Glutamatergic neuron (in vitro differentiated cells): Measurements from ENCODE around the gene PPP2R5C. TPM values are rescaled to one million over a fixed set of nuclear protein-coding genes. Genes with fewer than 3 reads are reported as not detected.
A peak's percentile ranks its signal among the peaks of the same experiment; 100 is the strongest.

Experiments used
- DNase-seq: peaks from one replicate; pipeline ENCODE4 v3.0.0; 2022
- H3K27ac Mint-ChIP-seq: one replicate; pipeline ENCODE4 v1.8.0; 2020; ENCODE audit warnings: mild to moderate bottlenecking, mixed read lengths, inconsistent platforms; ENCODE audit not compliant: unreplicated experiment
- H3K27me3 Mint-ChIP-seq: one replicate; pipeline ENCODE4 v1.8.0; 2020; ENCODE audit warnings: mild to moderate bottlenecking, moderate library complexity, mixed read lengths, inconsistent platforms; ENCODE audit not compliant: unreplicated experiment
- H3K36me3 Mint-ChIP-seq: one replicate; pipeline ENCODE4 v1.8.0; 2020; ENCODE audit warnings: mild to moderate bottlenecking, mixed read lengths, inconsistent platforms; ENCODE audit not compliant: unreplicated experiment
- H3K4me1 Mint-ChIP-seq: one replicate; pipeline ENCODE4 v1.8.0; 2020; ENCODE audit warnings: mild to moderate bottlenecking, low read depth, mixed read lengths, inconsistent platforms; ENCODE audit not compliant: unreplicated experiment
- H3K4me3 Mint-ChIP-seq: one replicate; pipeline ENCODE4 v1.8.0; 2020; ENCODE audit warnings: mild to moderate bottlenecking, mixed read lengths, inconsistent platforms; ENCODE audit not compliant: unreplicated experiment
- H3K9me3 Mint-ChIP-seq: one replicate; pipeline ENCODE4 v1.8.0; 2020; ENCODE audit warnings: mild to moderate bottlenecking, moderate library complexity, mixed read lengths, inconsistent platforms; ENCODE audit not compliant: unreplicated experiment
- total RNA-seq: library from RNA; stranded (reverse); fragmentation: NEBNext Ultra II Directional; extraction: Animal tissue kit (Norgen Biotek cat#: 25700); gene quantifications from one replicate; pipeline ENCODE4 v1.2.1, GENCODE V29; 2021; ENCODE audit not compliant: unreplicated experiment
- TF ChIP-seq, protein P1 (sequence below): fragments of 200-600 bp; sonication (generic); IDR thresholded peaks from one replicate; pipeline ENCODE4 v1.5.0; 2021; ENCODE audit not compliant: partially characterized antibody, unreplicated experiment

The PPP2R5C gene
- total RNA-seq, 1 donor from 2014 or later, result 116 TPM

- no peaks in the 10 kb centered on the region for H3K27me3 Mint-ChIP-seq
- DNase-seq, result no peak
- no peak overlapping the region for H3K27ac Mint-ChIP-seq
- H3K4me3 Mint-ChIP-seq, result no peak overlapping the region
- H3K36me3 Mint-ChIP-seq, result peaks cover 8% of the 10 kb centered on the region
- TF ChIP-seq, protein P1, sequence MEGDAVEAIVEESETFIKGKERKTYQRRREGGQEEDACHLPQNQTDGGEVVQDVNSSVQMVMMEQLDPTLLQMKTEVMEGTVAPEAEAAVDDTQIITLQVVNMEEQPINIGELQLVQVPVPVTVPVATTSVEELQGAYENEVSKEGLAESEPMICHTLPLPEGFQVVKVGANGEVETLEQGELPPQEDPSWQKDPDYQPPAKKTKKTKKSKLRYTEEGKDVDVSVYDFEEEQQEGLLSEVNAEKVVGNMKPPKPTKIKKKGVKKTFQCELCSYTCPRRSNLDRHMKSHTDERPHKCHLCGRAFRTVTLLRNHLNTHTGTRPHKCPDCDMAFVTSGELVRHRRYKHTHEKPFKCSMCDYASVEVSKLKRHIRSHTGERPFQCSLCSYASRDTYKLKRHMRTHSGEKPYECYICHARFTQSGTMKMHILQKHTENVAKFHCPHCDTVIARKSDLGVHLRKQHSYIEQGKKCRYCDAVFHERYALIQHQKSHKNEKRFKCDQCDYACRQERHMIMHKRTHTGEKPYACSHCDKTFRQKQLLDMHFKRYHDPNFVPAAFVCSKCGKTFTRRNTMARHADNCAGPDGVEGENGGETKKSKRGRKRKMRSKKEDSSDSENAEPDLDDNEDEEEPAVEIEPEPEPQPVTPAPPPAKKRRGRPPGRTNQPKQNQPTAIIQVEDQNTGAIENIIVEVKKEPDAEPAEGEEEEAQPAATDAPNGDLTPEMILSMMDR, result no peak
- H3K4me1 Mint-ChIP-seq, result peaks cover 3% of the 10 kb centered on the region
- H3K9me3 Mint-ChIP-seq, result peaks cover 1% of the 10 kb centered on the region
Measured at GRCh38 chr14:101789222-101789621, 27.7 kb downstream of the PPP2R5C start.

- TF ChIP-seq, protein P1, result no peak
- Mint-ChIP-seq H3K27ac (no peak overlapping the region), H3K4me3 (no peak overlapping the region), H3K27me3 (no peaks in the 10 kb centered on the region), H3K36me3 (peaks cover 8% of the 10 kb centered on the region), H3K9me3 (no peaks in the 10 kb centered on the region), H3K4me1 (peaks cover 3% of the 10 kb centered on the region)
- DNase-seq, result no peak
Measured at GRCh38 chr14:101790232-101790631, 28.7 kb downstream of the PPP2R5C start.

GRCh38 chr14:101791919-101792572 is 30.5 kb downstream of the PPP2R5C start:
- no peak overlapping the region for H3K4me3 Mint-ChIP-seq
- peaks cover 8% of the 10 kb centered on the region for H3K36me3 Mint-ChIP-seq
- no peak overlapping the region for H3K27ac Mint-ChIP-seq
- H3K4me1 Mint-ChIP-seq, result peaks cover 9% of the 10 kb centered on the region
- H3K9me3 Mint-ChIP-seq, result no peaks in the 10 kb centered on the region
- TF ChIP-seq, protein P1, result no peak
- no peak for DNase-seq
- peaks cover 7% of the 10 kb centered on the region for H3K27me3 Mint-ChIP-seq

DNA sequence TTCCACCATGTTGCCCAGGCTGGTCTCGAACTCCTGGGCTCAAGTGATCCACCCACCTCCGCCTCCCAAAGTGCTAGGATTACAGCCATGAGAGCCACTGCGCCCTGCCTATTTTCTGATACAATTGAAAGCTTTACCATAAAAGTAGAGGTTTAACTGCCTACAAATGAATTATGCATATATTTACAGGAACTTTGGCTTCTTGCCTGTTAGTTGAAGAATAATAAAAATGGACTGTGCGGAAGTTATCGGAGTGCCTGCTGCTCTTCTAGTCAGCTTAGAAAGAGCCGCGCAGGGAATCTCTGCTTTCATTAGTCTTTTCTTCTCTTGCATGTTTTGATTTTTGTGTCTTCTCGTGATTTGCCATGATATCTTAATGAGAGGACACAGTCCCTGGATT is 34.5 kb downstream of the PPP2R5C start:
- Mint-ChIP-seq H3K4me1 (peaks cover 7% of the 10 kb centered on the region), H3K36me3 (peaks cover 5% of the 10 kb centered on the region), H3K4me3 (peak overlapping the region; percentile 43), H3K27ac (peak overlapping the region; percentile 49), H3K27me3 (peaks cover 12% of the 10 kb centered on the region), H3K9me3 (no peaks in the 10 kb centered on the region)
- DNase-seq, result no peak
- TF ChIP-seq, protein P1, result no peak

DNA sequence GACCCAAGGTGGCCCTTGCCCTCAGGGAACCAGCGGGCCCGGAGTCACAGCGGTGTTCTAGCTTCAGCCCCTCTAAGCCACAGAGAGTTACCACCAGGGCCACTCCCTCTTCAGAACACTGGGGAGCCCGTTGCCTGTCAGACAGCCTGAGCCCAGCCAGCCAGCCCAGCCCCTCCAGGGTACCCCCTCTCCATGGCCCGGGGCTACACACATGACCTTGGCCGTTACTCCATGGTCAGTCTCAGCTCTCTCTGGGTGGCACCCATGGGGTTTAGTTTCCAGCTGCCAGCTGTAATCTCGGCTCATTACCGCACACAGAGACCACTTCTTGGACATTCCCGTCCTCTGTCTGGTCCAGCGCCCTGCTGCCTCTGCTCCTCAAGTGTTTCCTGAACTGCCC is 35.0 kb downstream of the PPP2R5C start:
- H3K27ac Mint-ChIP-seq, result peak overlapping the region; percentile 49
- no peak for DNase-seq
- H3K27me3 Mint-ChIP-seq, result peaks cover 12% of the 10 kb centered on the region
- peaks cover 7% of the 10 kb centered on the region for H3K4me1 Mint-ChIP-seq
- H3K9me3 Mint-ChIP-seq, result no peaks in the 10 kb centered on the region
- peaks cover 5% of the 10 kb centered on the region for H3K36me3 Mint-ChIP-seq
- H3K4me3 Mint-ChIP-seq, result peak overlapping the region; percentile 43
- TF ChIP-seq, protein P1, result no peak
